CD1c-positive myeloid dendritic cell (primary cell): ENCODE measurements around the gene REL.
A peak's percentile ranks its signal among the peaks of the same experiment; 100 is the strongest.

Experiments
- DNase-seq: peaks from one replicate; pipeline ENCODE4 v3.0.0-alpha.2; 2016; ENCODE audit errors: extremely low spot score

REL gene

DNA sequence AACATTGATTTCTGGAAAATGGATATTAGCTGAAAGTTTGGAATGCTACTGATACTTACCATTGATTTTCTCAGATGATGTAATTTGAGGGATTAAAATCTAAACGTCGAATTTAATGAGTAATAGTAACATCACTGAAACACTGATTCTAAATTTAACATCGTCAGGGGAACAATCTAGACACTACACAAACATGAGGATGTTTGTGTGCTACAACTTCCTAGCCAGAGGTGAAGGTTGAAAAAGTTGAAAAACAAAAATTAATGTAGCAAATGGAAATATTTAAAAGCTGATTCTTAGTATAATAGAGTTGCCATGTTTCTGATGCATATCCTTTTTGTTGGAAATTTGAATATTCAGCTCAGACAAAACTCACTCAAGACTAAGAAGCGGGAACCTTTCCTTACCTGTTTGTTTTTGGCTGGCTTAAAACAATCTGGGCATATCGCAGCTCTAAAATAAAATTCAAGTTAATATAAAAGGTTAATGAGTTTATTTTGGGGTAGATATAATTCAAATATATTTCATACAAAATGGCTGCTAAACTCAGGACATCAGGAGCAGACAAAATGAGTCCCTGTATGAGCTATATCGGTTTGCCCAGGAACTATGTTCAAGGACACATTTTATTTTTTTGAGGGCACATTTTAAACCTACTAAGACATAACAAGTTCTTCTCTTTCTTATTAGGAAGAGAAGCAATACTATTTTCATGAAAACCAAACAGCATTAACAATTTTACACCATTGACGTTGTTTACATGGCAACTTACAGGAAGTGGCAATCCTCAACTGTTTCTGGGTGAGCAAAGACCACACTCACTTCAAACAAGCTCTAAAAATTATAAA is 83.5 kb downstream of the REL start:
- peak; percentile 20 for DNase-seq

DNA sequence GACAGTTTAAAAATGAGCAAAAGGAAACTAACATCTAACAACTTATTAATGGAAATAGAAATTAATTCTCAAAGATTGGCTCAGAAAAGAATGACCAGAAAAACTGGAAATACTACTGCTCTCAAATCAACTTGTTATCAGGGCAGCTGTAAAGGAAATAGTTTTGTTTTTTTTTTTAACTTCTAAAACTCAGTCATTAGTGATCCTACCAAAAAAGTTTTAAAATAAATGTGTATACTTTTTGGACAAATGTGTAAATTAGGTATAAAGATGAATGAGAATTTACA is 84.1 kb downstream of the REL start:
- no peak for DNase-seq

DNA sequence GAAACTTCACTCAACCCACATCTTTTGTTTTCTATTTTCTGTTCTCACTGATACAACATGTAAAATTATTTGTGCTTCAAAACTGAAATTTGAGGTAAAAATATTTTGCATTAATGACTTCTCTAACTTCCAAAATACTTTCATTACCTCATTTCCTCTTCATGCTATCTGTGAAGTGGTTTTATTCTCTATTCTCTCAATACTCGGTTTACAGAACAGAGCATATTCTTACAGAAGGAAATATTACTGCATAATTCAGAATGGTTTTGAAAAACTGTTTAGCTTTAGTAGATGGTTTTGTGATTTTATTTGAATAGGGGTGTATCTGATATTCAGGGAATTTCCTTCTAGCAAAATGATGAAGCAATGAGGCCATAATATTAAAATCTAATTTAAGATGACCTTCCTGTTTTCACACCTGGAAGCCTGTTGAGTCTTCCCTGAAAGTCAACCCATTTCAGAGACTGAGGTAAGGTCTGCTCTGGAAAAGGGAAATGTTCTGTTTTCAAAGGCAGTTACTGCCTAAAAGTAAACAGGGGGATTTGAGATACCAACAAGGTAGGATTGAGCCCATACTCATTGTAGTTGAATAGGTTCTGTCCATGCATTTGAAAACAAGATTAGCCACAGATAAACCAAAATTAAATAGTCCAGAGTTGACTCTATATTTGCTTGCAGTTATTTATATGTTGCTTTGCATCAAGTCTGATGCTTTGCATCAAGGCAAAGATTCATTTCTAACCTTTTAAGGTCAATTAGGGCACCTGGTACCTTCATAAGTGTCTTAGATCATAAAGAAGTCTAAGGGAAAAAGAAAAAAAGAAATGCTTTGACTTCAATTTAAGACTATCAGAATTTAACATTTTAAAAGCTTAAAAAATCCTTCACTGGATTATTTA is 85.4 kb downstream of the REL start:
- DNase-seq = no peak

DNA sequence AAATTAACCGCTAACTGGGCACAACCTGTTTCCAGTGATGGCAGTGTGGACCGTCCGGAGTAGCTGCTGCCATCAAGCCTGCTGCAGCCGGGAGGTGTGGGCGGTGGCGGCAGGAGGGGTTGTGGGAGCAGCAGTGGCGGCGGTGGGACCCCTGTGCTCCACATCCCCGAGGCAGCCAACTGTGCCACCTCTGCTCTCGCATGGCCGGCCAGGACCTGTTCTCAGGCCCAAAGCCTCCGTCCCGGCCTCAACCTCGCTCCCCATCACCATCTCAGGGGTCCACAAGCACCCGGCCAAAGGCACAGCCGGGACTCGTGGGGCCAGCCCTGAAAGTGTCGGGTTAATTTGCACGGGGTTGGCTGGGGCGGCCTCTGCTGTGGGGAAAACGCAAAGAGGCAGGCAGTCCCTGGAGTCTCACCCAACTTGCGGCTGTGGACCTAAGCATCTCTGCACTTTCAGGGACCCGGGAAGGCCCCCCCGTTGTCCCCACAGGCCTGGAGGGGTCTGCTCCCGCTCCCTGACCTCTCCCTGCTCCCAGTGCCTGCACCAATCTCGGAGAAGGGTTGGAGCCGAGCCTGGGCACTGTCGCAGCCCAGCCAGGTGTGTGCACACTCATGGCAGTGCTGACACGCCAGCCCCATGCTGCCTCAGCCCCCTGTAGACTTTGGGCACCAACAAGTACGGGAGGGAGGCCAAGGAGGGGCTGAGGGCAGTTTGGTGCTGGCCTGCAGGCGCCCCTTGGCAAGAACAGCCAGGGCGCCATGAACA is 91.7 kb downstream of the REL start:
- no peak for DNase-seq

DNA sequence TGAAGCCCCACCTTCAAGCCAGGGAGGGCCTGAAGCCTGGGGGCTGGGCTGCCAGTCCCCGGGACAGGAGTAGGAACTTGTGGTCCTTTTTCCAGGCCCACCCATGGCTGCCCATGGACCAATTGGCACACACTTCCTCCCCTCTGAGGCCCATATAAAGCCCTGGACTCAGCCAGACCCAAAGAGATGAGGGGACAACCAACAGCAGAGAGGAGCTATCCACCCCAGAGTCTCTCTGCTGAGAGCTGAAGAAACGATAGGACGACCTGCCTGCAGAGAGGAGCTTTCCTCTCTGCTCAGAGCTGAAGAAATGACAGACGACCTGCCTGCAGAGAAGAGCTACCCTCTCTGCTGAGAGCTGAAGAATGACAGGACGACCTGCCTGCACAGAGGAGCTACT is 92.3 kb downstream of the REL start:
- no peak for DNase-seq

DNA sequence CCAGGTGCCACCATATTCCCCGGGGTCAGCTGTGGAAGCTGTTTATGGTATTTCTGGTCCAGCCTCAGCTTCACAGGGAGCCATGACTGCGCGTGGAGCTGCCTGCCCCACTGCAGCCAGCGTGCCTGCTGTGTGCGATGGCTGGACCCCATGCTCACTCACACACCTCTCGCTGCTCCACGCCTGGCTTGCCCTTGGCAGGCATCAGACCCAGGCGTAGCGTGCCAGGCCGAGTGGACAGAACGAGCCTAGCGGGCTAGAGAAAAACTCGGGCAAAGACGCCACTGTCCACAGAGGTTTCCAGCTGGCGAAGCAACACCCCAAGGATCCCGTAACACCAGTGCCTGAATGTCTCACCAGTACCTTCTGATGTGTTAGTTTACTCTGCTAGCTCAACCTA is 93.3 kb downstream of the REL start:
- no peak for DNase-seq
